GM11168 (cell line): ENCODE results near the gene NOX3.
"Not testable (repeated sequence)": the region's sequence is repeated elsewhere in the genome, so short reads cannot be mapped to it uniquely, and the experiment has no call there.

Source experiments
- in situ Hi-C: fragments of 300-500 bp; cut with MboI; formaldehyde crosslinking; loops from one replicate; pipeline ENCODE4 v1.12.0; 2022; ENCODE audit warnings: low sequenced_read_pairs; ENCODE audit not compliant: unreplicated experiment

NOX3 gene

GRCh38 chr6:155455766-155456165 lies at the start of gene NOX3:
NOX3 (minus strand) TSS chr6:155455839; CDS start chr6:155455800, 39 bp downstream.
- in situ Hi-C loops = no loop called here

GRCh38 chr6:155504848-155505607 lies 49.4 kb upstream of the NOX3 start:
- in situ Hi-C loops = no loop called here

DNA sequence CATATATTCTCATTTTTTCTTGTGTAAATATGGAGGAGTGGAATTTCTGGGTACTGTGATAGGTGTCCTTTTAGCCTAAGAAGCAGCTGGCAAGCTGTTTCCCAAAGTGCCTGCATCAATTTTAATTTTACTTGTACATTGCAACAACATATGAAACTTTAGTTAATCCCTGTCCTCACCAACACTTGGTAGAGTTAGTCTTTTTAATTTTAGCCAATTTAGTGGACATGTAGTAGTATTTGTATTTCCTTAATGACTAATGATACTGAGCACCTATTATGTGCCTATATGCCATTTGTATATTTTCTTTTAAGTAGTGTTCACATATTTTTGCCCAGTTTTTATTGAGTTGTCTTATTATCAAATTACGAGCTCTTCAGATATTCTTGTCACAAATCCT lies 46.8 kb upstream of the NOX3 start:
- in situ Hi-C loops = no loop called here

GRCh38 chr6:155499574-155499973 lies 43.9 kb upstream of the NOX3 start:
- in situ Hi-C loops = no loop called here

DNA sequence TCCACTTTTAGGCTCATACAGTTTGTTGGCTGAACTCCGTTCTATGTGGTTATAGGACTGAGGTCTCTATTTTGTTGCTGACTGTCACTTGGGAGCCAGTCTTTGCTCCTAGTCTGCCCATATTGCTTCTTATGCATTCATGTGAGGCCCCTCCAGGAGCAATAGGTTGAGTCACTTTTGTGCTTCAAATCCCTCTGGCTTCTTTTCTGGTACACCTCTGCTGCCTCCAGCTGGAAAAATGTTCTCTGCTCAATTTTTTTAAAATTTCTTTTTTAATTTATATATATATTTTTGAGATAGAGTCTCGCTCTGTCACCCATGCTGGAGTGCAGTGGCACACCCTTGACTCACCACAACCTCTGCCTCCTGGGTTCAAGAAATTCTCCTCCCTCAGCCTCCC lies 42.7 kb upstream of the NOX3 start:
- in situ Hi-C loops = no loop called here

DNA sequence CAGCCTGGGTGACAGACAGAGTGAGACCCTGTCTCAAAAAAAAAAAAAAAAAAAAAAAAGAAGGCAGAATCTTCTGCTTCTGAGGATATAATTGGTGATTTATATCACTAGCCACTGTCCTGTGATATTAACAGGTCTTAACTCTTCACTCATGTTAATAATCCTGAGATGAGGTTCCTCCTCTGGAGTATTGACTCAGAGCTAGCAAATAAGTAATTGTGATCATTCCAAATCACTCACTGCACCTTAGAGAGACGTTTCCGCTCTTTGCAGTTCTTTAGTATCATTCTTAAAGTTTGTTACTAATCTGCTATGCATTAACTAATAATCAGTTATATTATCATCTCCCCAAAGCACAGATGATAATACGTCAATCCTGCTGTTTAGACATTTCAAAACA lies 41.6 kb upstream of the NOX3 start:
- in situ Hi-C loops = no loop called here

GRCh38 chr6:155495011-155495768 lies 39.6 kb upstream of the NOX3 start:
- in situ Hi-C loops = no loop called here

DNA sequence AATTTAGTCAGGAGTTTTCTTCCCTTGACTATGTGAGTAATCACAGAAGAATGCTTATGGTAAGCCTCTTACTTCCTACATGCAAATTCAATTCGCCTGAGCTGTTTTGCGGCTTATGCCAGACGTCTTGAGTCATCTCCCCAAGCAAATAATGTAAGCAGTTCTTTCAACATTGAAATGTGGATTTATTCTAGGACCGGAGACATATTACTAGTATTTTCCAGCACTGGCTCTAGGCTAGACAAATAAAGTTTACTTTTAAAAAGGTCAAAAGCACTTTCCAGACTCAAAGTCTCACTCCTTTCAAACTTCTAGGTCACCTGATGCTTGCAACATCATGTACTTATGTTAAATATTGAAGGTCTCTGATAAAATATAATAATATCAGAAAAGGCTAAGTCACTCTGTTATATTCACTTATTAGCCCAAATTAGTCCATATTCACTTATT lies 38.1 kb upstream of the NOX3 start:
- in situ Hi-C loops = no loop called here

GRCh38 chr6:155493026-155493693 lies 37.5 kb upstream of the NOX3 start:
- in situ Hi-C loops = no loop called here

GRCh38 chr6:155492061-155492735 lies 36.6 kb upstream of the NOX3 start:
- in situ Hi-C loops = no loop called here

GRCh38 chr6:155491421-155491820 lies 35.8 kb upstream of the NOX3 start:
- in situ Hi-C loops = no loop called here

GRCh38 chr6:155488197-155488596 lies 32.6 kb upstream of the NOX3 start:
- in situ Hi-C loops = not testable (repeated sequence)

- in situ Hi-C loops = no loop called here
Measured at GRCh38 chr6:155487371-155488130, 31.9 kb upstream of the NOX3 start.

DNA sequence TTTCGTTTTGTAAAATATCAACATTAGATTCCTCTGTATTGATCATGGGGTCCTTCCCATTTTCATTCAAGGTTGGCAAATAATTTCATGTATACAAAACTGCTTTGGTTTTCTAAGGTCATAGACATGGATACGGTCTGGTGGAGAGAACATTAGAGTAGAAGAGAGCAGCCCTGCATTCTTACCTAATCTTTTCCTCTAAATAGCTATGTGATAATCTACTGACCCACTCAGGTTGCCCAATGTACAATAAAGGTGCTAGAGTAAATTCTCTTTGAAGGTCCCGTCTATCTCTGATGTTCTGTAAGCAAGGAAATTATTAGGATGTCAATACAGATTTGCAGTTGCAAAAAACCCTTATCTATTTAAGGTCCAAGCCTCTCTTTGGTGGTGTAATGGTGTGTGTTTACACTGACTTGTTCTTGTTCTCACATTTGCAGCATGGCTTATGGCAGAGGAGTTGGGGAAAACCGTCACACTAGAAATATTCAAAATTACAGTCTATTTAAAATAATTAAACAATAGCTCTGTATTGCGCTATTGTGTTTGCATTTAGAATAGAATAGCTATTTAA lies 31.2 kb upstream of the NOX3 start:
- in situ Hi-C loops = no loop called here

GRCh38 chr6:155485756-155486155 lies 30.1 kb upstream of the NOX3 start:
- in situ Hi-C loops = no loop called here

DNA sequence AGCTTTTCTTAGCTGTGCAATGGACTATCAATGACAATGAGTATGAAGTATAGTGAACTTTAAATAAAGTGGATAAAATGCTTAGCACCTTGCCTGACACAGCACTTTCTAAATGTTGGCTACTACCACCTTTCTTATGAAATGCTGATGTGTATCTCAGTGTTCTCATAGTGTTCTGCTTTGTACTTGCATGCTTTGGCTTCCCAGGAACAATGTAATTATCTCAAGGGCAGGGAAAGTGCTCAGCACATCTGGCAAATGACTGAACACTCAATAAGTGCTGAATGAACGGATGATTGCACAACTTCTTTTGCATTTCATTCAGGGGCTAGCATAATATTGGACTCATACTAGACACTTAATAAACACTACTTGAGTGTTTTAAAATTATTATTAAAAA lies 28.2 kb upstream of the NOX3 start:
- in situ Hi-C loops = no loop called here

DNA sequence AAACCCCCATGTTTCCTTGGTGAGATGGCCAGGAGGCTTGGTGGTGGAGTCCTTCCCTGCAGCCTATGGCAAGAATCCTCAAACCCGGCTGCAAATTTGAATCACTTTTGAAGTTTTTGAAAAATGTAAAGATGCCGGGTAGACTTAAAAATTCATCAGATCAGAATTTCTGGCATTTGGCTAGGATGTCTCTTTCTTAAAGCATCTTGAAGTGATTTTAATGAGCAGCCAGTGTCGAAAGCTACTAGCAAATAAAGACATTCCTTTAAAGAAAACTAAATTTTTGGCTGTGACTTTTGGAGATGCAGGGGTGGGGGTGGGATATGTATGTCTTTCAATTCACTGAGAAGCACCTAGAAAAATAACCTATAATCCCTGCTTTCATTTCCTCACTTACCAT lies 25.6 kb upstream of the NOX3 start:
- in situ Hi-C loops = no loop called here

GRCh38 chr6:155473741-155474140 lies 18.1 kb upstream of the NOX3 start:
- in situ Hi-C loops = no loop called here

- in situ Hi-C loops = no loop called here
Measured at GRCh38 chr6:155472886-155473285, 17.2 kb upstream of the NOX3 start.
